GM12878 (cell line): Measurements from ENCODE around the gene ADAM20. TPM values are rescaled to one million over a fixed set of nuclear protein-coding genes. Genes with fewer than 3 reads are reported as not detected.

ENCODE experiments used
- BRCA1 ChIP-seq: IDR thresholded peaks from 2 replicates; pipeline ENCODE4 v1.6.1; 2011; ENCODE audit warnings: low read depth, low read length, improper control_type of control experiment
- CTCF ChIP-seq, 3 experiments: IDR thresholded peaks in 2 of 3; conservative IDR thresholded peaks in 1 of 3; 2 replicates each; pipeline ENCODE4 v1.5.1; 2011; ENCODE audit warnings: low read depth in 3 of 3, low read length in 3 of 3, mild to moderate bottlenecking in 3 of 3, control low read depth in 2 of 3, moderate library complexity in 2 of 3, inconsistent platforms in 1 of 3, mixed read lengths in 1 of 3; ENCODE audit not compliant: control insufficient read depth in 2 of 3, insufficient read depth in 1 of 3; ENCODE audit errors: extremely low read depth in 1 of 3
- GATAD2B ChIP-seq: fragments of 450-650 bp; conservative IDR thresholded peaks from 2 replicates; pipeline ENCODE4 v1.6.1; 2017; ENCODE audit warnings: low read depth, mild to moderate bottlenecking, moderate library complexity
- HCFC1 ChIP-seq: fragments of 150-350 bp; IDR thresholded peaks from 2 replicates; pipeline ENCODE4 v1.6.1; 2014; ENCODE audit warnings: low read length
- KDM1A ChIP-seq: fragments of 200-600 bp; sonication (generic); IDR thresholded peaks from 2 replicates; pipeline ENCODE4 v1.6.1; 2016; ENCODE audit warnings: borderline replicate concordance
- LARP7 ChIP-seq: fragments of 450-650 bp; IDR thresholded peaks from 2 replicates; pipeline ENCODE4 v1.6.1; 2017; ENCODE audit warnings: mild to moderate bottlenecking
- NBN ChIP-seq: fragments of 450-650 bp; IDR thresholded peaks from 2 replicates; pipeline ENCODE4 v1.6.1; 2016
- NFIC ChIP-seq: IDR thresholded peaks from 2 replicates; pipeline ENCODE4 v1.6.1; 2012; ENCODE audit warnings: low read depth, mild to moderate bottlenecking, inconsistent platforms, low read length, moderate library complexity
- NR2C2 ChIP-seq: IDR thresholded peaks from 2 replicates; pipeline ENCODE4 v1.6.1; 2011; ENCODE audit warnings: borderline replicate concordance, low read depth; ENCODE audit not compliant: control insufficient read depth, insufficient read length
- RELB ChIP-seq: fragments of 450-650 bp; IDR thresholded peaks from 2 replicates; pipeline ENCODE4 v1.6.1; 2017; ENCODE audit warnings: low read depth, mild to moderate bottlenecking, moderate library complexity
- RUNX3 ChIP-seq: IDR thresholded peaks from 2 replicates; pipeline ENCODE4 v1.6.1; 2012; ENCODE audit warnings: low read length, inconsistent platforms
- SIX5 ChIP-seq: IDR thresholded peaks from 2 replicates; pipeline ENCODE4 v1.6.1; 2011; ENCODE audit warnings: mild to moderate bottlenecking, low read depth, low read length, moderate library complexity; ENCODE audit not compliant: severe bottlenecking
- SREBF2 ChIP-seq: IDR thresholded peaks from 2 replicates; pipeline ENCODE4 v1.6.1; 2012; ENCODE audit warnings: mild to moderate bottlenecking, low read length
- TBL1XR1 ChIP-seq: IDR thresholded peaks from 2 replicates; pipeline ENCODE4 v1.6.1; 2012; ENCODE audit warnings: low read depth, low read length, improper control_type of control experiment
- WRNIP1 ChIP-seq: IDR thresholded peaks from 2 replicates; pipeline ENCODE4 v1.6.1; 2011; ENCODE audit warnings: low read depth, low read length, improper control_type of control experiment, borderline replicate concordance
- ZNF274 ChIP-seq: IDR thresholded peaks from one replicate; pipeline ENCODE4 v1.8.0; 2011; ENCODE audit not compliant: insufficient read length, insufficient read depth
- ZNF384 ChIP-seq: IDR thresholded peaks from 2 replicates; pipeline ENCODE4 v1.6.1; 2012; ENCODE audit warnings: low read depth, mild to moderate bottlenecking, low read length, improper control_type of control experiment, borderline replicate concordance
- ZNF687 ChIP-seq: fragments of 450-650 bp; IDR thresholded peaks from 2 replicates; pipeline ENCODE4 v1.6.1; 2017; ENCODE audit warnings: mild to moderate bottlenecking, moderate library complexity
- polyA plus RNA-seq, 11 experiments: library from polyadenylated mRNA; depleted of rRNA in 4 of 11; unstranded in 6 of 11; stranded (reverse) in 5 of 11; fragments of >200 nt; fragmentation: Nextera tagmentation in 4 of 11; fragmentation: Illumina TruSeq in 1 of 11; extraction: Ambion mirVana in 4 of 11; extraction: Trizol in 1 of 11; gene quantifications; 1 replicate in 1 of 11; 2 replicates in 10 of 11; pipeline versions ENCODE4 v1.2.1 to v1.2.3, GENCODE V29; 2011 to 2016; ENCODE audit warnings: inconsistent platforms in 2 of 11, missing spikeins in 2 of 11, low read depth in 1 of 11
- total RNA-seq, 4 experiments: library from RNA; depleted of rRNA in 3 of 4; stranded (reverse); fragments of >200 nt in 3 of 4; fragmentation: Illumina TruSeq in 1 of 4; extraction: Trizol in 1 of 4; gene quantifications; 2 replicates each; pipeline versions ENCODE4 v1.2.1 to v1.2.3, GENCODE V29; 2013 to 2021
- TF ChIP-seq, protein P1 (sequence below): IDR thresholded peaks from 2 replicates; pipeline ENCODE4 v1.6.1; 2012; ENCODE audit warnings: low read length, inconsistent platforms
- TF ChIP-seq, protein P2 (sequence below): fragments of 450-650 bp; IDR thresholded peaks from 2 replicates; pipeline ENCODE4 v1.6.1; 2018; ENCODE audit warnings: borderline replicate concordance, mild to moderate bottlenecking; ENCODE audit not compliant: partially characterized antibody

ADAM20 gene
- total and polyA plus RNA-seq, 10 of the 15 experiments (the other 5 are each of a cell fraction or from before 2014, with no cell fraction given) = 0.04 to 0.34 (median 0.10) TPM; not detected in 3

DNA sequence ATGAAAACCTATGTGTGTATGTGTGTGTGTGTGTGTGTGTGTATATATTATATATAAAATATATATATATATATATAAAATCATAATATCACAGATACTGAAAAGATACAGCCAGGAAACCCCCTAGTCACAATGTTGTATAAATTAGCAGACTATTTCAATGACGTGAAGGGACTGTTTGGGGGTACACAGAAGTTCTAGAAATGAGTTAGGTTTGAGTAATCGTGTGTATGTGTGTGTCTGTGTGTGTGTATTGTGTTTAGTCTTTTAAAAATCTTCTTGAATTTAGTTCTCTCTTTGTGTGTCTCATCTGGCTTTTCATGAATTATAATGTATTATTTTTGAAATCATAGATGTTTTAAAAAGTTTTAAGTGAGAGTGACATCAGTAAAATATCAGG is 61.0 kb downstream of the ADAM20 start (continued):
- TF ChIP-seq, protein P1, sequence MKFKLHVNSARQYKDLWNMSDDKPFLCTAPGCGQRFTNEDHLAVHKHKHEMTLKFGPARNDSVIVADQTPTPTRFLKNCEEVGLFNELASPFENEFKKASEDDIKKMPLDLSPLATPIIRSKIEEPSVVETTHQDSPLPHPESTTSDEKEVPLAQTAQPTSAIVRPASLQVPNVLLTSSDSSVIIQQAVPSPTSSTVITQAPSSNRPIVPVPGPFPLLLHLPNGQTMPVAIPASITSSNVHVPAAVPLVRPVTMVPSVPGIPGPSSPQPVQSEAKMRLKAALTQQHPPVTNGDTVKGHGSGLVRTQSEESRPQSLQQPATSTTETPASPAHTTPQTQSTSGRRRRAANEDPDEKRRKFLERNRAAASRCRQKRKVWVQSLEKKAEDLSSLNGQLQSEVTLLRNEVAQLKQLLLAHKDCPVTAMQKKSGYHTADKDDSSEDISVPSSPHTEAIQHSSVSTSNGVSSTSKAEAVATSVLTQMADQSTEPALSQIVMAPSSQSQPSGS = 0 out of 2 replicates have a peak, but pooled peaks have one; percentile 28
- TF ChIP-seq RELB = peak; percentile 33; the same call in 1 of the 2 replicates
- no peak for TF ChIP-seq ZNF384
- no peak for TF ChIP-seq BRCA1
- TF ChIP-seq CTCF (IDR thresholded peaks at IDR 0.05 in 2 of 3, conservative IDR thresholded peaks at IDR 0.05 in 1 of 3; ENCODE audit: control insufficient read depth in 2 of 3, extremely low read depth in 1 of 3, insufficient read depth in 1 of 3, low read depth in 3 of 3, low read length in 3 of 3) = no peak
- TF ChIP-seq SIX5 = no peak
- no peak for TF ChIP-seq HCFC1
- no peak for TF ChIP-seq NBN
- peak; percentile 28; the same call in 1 of the 2 replicates for TF ChIP-seq RUNX3
- no peak for TF ChIP-seq SREBF2
- TF ChIP-seq NR2C2 = no peak
- TF ChIP-seq KDM1A = no peak
- no peak for TF ChIP-seq WRNIP1
- TF ChIP-seq ZNF687 = no peak
- no peak for TF ChIP-seq GATAD2B
- TF ChIP-seq, protein P2, sequence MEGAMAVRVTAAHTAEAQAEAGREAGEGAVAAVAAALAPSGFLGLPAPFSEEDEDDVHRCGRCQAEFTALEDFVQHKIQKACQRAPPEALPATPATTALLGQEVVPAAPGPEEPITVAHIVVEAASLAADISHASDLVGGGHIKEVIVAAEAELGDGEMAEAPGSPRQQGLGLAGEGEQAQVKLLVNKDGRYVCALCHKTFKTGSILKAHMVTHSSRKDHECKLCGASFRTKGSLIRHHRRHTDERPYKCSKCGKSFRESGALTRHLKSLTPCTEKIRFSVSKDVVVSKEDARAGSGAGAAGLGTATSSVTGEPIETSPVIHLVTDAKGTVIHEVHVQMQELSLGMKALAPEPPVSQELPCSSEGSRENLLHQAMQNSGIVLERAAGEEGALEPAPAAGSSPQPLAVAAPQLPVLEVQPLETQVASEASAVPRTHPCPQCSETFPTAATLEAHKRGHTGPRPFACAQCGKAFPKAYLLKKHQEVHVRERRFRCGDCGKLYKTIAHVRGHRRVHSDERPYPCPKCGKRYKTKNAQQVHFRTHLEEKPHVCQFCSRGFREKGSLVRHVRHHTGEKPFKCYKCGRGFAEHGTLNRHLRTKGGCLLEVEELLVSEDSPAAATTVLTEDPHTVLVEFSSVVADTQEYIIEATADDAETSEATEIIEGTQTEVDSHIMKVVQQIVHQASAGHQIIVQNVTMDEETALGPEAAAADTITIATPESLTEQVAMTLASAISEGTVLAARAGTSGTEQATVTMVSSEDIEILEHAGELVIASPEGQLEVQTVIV = no peak
- peak; percentile 47; the same call in 1 of the 2 replicates for TF ChIP-seq NFIC
- no peak for TF ChIP-seq TBL1XR1
- no peak for TF ChIP-seq LARP7
- TF ChIP-seq ZNF274 = no peak
